ENCODE results near the gene PKD2L2. TPM values are rescaled to one million over a fixed set of nuclear protein-coding genes. Genes with fewer than 3 reads are reported as not detected.

PKD2L2 gene
- total RNA-seq (2022) (not detected in 2 replicates), Bru-seq, nascent RNA (percentile 1 among the genes with signal in this experiment), BruChase-seq, experiment 1, labeled RNA remaining after a 2-hour chase (percentile 2 among the genes with signal in this experiment), BruChase-seq, experiment 2, labeled RNA remaining after a 6-hour chase (percentile 2 among the genes with signal in this experiment)
- long read RNA-seq, partial matches to known transcripts, result 1 of 5 reads
- long read RNA-seq, other reads (novel, unspliced or antisense), result 4 of 5 reads

GRCh38 chr5:137888863-137889759 is at the start of gene PKD2L2:
PKD2L2 (plus strand) TSS chr5:137889457; CDS start chr5:137889492, 35 bp downstream.
- no peak for TF ChIP-seq CTCF (IDR thresholded peaks at IDR 0.05; ENCODE audit: insufficient read depth in 1 of 2, low read depth in 1 of 2, low read length in 1 of 2, severe bottlenecking in 1 of 2, unreplicated experiment in 1 of 2)
- Mint-ChIP-seq H3K27me3 (ENCODE audit: insufficient read depth, unreplicated experiment) (no peaks in the 10 kb centered on the region), H3K9me3 (ENCODE audit: unreplicated experiment) (no peaks in the 10 kb centered on the region), H3K27ac (ENCODE audit: unreplicated experiment) (no peak within 1 kb of the TSS), H3K4me3 (ENCODE audit: unreplicated experiment) (no peak within 1 kb of the TSS), H3K36me3 (ENCODE audit: insufficient read depth, unreplicated experiment) (no peaks in the 10 kb centered on the region), H3K4me1 (ENCODE audit: low read depth, unreplicated experiment) (peaks cover 13% of the 10 kb centered on the region)
- ChIA-PET CTCF (no interaction called here), POLR2A (no interaction called here)
- DNase-seq, result no peak
- Histone ChIP-seq H3K27me3 (replicated peaks; ENCODE audit: control insufficient read depth, insufficient read depth, low read length) (no peaks in the 10 kb centered on the region), H3K4me3 (ENCODE audit: low read depth, low read length) (no peak within 1 kb of the TSS), H3K9me3 (no peaks in the 10 kb centered on the region), H3K36me3 (ENCODE audit: control insufficient read depth, insufficient read depth, low read length) (no peaks in the 10 kb centered on the region), H3K4me1 (peaks cover 15% of the 10 kb centered on the region)
- BruUV-seq (replicated peaks), result no TSS peak
- intact Hi-C loops (cut with micrococcal nuclease; ENCODE audit: unreplicated experiment), result no loop called here

- no peak overlapping the region for H3K4me3 Mint-ChIP-seq (ENCODE audit: unreplicated experiment)
- Histone ChIP-seq H3K4me1 (no peaks in the 10 kb centered on the region), H3K27me3 (replicated peaks; ENCODE audit: control insufficient read depth, insufficient read depth, low read length) (no peaks in the 10 kb centered on the region), H3K9me3 (no peaks in the 10 kb centered on the region), H3K36me3 (ENCODE audit: control insufficient read depth, insufficient read depth, low read length) (no peaks in the 10 kb centered on the region), H3K4me3 (ENCODE audit: low read depth, low read length) (no peak overlapping the region)
- BruUV-seq (replicated peaks), result no TSS peak
- intact Hi-C loops (cut with micrococcal nuclease; ENCODE audit: unreplicated experiment), result no loop called here
- no peaks in the 10 kb centered on the region for H3K27me3 Mint-ChIP-seq (ENCODE audit: insufficient read depth, unreplicated experiment)
- H3K4me1 Mint-ChIP-seq (ENCODE audit: low read depth, unreplicated experiment), result no peaks in the 10 kb centered on the region
- no peaks in the 10 kb centered on the region for H3K36me3 Mint-ChIP-seq (ENCODE audit: insufficient read depth, unreplicated experiment)
- no peaks in the 10 kb centered on the region for H3K9me3 Mint-ChIP-seq (ENCODE audit: unreplicated experiment)
- no peak for DNase-seq
- no peak for TF ChIP-seq CTCF (IDR thresholded peaks at IDR 0.05; ENCODE audit: insufficient read depth in 1 of 2, low read depth in 1 of 2, low read length in 1 of 2, severe bottlenecking in 1 of 2, unreplicated experiment in 1 of 2)
- POLR2A ChIA-PET, result no interaction called here
- CTCF ChIA-PET, result interaction anchor here (0.7 kb wide), 1 partner anchor 1202 kb away, joined by 3 read pairs; no protein-coding TSS in a partner anchor
- no peak overlapping the region for H3K27ac Mint-ChIP-seq (ENCODE audit: unreplicated experiment)
Measured at GRCh38 chr5:137842296-137842695, 47.0 kb upstream of the PKD2L2 start.

GRCh38 chr5:137843676-137844299 is 45.5 kb upstream of the PKD2L2 start:
- Mint-ChIP-seq H3K9me3 (ENCODE audit: unreplicated experiment) (no peaks in the 10 kb centered on the region), H3K27ac (ENCODE audit: unreplicated experiment) (no peak overlapping the region), H3K27me3 (ENCODE audit: insufficient read depth, unreplicated experiment) (no peaks in the 10 kb centered on the region), H3K4me3 (ENCODE audit: unreplicated experiment) (no peak overlapping the region), H3K36me3 (ENCODE audit: insufficient read depth, unreplicated experiment) (no peaks in the 10 kb centered on the region), H3K4me1 (ENCODE audit: low read depth, unreplicated experiment) (no peaks in the 10 kb centered on the region)
- no peak overlapping the region for H3K4me3 ChIP-seq (ENCODE audit: low read depth, low read length)
- H3K27me3 ChIP-seq (replicated peaks; ENCODE audit: control insufficient read depth, insufficient read depth, low read length), result no peaks in the 10 kb centered on the region
- no peaks in the 10 kb centered on the region for H3K9me3 ChIP-seq
- POLR2A ChIA-PET, result no interaction called here
- no TSS peak for BruUV-seq (replicated peaks)
- no peak for DNase-seq
- TF ChIP-seq CTCF (IDR thresholded peaks at IDR 0.05; ENCODE audit: insufficient read depth in 1 of 2, low read depth in 1 of 2, low read length in 1 of 2, severe bottlenecking in 1 of 2, unreplicated experiment in 1 of 2), result no peak
- intact Hi-C loops (cut with micrococcal nuclease; ENCODE audit: unreplicated experiment), result no loop called here
- CTCF ChIA-PET, result no interaction called here
- H3K36me3 ChIP-seq (ENCODE audit: control insufficient read depth, insufficient read depth, low read length), result no peaks in the 10 kb centered on the region
- H3K4me1 ChIP-seq, result no peaks in the 10 kb centered on the region

Measured in Caco-2 (cell line).